Epithelial cell of proximal tubule (primary cell): Measurements from ENCODE around the gene ZNF226. TPM values are rescaled to one million over a fixed set of nuclear protein-coding genes. Genes with fewer than 3 reads are reported as not detected.
"Not testable (repeated sequence)": the region's sequence is repeated elsewhere in the genome, so short reads cannot be mapped to it uniquely, and the experiment has no call there.

Source experiments
- DNase-seq: peaks from one replicate; pipeline ENCODE4 v3.0.0-alpha.2; 2011; ENCODE audit warnings: low read depth
- H3K4me3 ChIP-seq: 2 replicates; pipeline ENCODE4 v1.5.1; 2011; ENCODE audit warnings: low read depth, mild to moderate bottlenecking, low read length
- CTCF ChIP-seq: conservative IDR thresholded peaks from 2 replicates; pipeline ENCODE4 v1.5.1; 2012; ENCODE audit warnings: low read depth, mild to moderate bottlenecking, low read length
- total RNA-seq: library from RNA; depleted of rRNA; stranded (reverse); fragments of >200 nt; gene quantifications from 2 replicates; pipeline ENCODE4 v1.2.3, GENCODE V29; 2015

Gene ZNF226
- total RNA-seq, 1 donor from 2014 or later: 12.2 TPM

- no peak overlapping the region for H3K4me3 ChIP-seq
- no peak for DNase-seq
Measured at GRCh38 chr19:44192127-44192526, 27.2 kb downstream of the ZNF226 start.

GRCh38 chr19:44196772-44197171, 31.9 kb downstream of the ZNF226 start:
- TF ChIP-seq CTCF: no peak
- no peak overlapping the region for H3K4me3 ChIP-seq
- DNase-seq: no peak

More at GRCh38 chr19:44192127-44192526, 27.2 kb downstream of the ZNF226 start:
- TF ChIP-seq CTCF: no peak

- no peak for TF ChIP-seq CTCF
- H3K4me3 ChIP-seq: no peak overlapping the region
- DNase-seq: no peak
Measured at GRCh38 chr19:44202470-44202869, 37.6 kb downstream of the ZNF226 start.

- TF ChIP-seq CTCF: no peak
- DNase-seq: no peak
- H3K4me3 ChIP-seq: no peak overlapping the region
Measured at GRCh38 chr19:44202974-44203373, 38.1 kb downstream of the ZNF226 start.

GRCh38 chr19:44203877-44204276, 39.0 kb downstream of the ZNF226 start:
- DNase-seq: not testable (repeated sequence)

GRCh38 chr19:44204772-44205171, 39.9 kb downstream of the ZNF226 start:
- no peak overlapping the region for H3K4me3 ChIP-seq
- DNase-seq: no peak
- TF ChIP-seq CTCF: no peak

More at GRCh38 chr19:44203877-44204276, 39.0 kb downstream of the ZNF226 start:
- H3K4me3 ChIP-seq: not testable (repeated sequence)

- peak overlapping the region; percentile 81 for H3K4me3 ChIP-seq
- no peak for TF ChIP-seq CTCF
- peak; percentile 74 for DNase-seq
Measured at GRCh38 chr19:44207126-44207803, 42.4 kb downstream of the ZNF226 start.
